ENCODE measurements around the gene RNF26. TPM values are rescaled to one million over a fixed set of nuclear protein-coding genes. Genes with fewer than 3 reads are reported as not detected.

The RNF26 gene
- total RNA-seq, 1 experiment from 2014 or later, result 64.3 TPM

- Histone ChIP-seq H3F3A (ENCODE audit: insufficient read depth, low read depth) (peaks cover 3% of the 10 kb centered on the region; the same call in 1 of the 2 replicates), H3K4me2 (no peak overlapping the region), H3K27me3 (ENCODE audit: insufficient read depth, low read depth) (no peaks in the 10 kb centered on the region), H3K27ac (no peak overlapping the region), H3K4me1 (replicated peaks; ENCODE audit: insufficient read depth) (no peaks in the 10 kb centered on the region), H3K79me2 (ENCODE audit: low read depth) (no peaks in the 10 kb centered on the region), H3K9me3 (ENCODE audit: insufficient read depth, low read depth) (peaks cover 16% of the 10 kb centered on the region), H3K36me3 (ENCODE audit: low read depth) (peaks cover 34% of the 10 kb centered on the region), H3K4me3 (no peak overlapping the region), H3K9me2 (ENCODE audit: insufficient read depth) (no peaks in the 10 kb centered on the region), H2AFZ (no peak overlapping the region), H4K20me1 (ENCODE audit: insufficient read depth) (no peaks in the 10 kb centered on the region)
- POLR2A ChIA-PET (ENCODE audit: unreplicated experiment), result interaction anchor here (0.7 kb wide), 1 partner anchor 81 kb away, joined by 4 read pairs; no protein-coding TSS in a partner anchor
- TF ChIP-seq CTCF (conservative IDR thresholded peaks at IDR 0.05), result no peak
- TF ChIP-seq EZH2 (IDR thresholded peaks at IDR 0.05; ENCODE audit: low read depth), result no peak
- BruUV-seq (replicated peaks), result no TSS peak
- CTCF ChIA-PET, result no interaction called here
- no peak for DNase-seq
- intact Hi-C loops (cut with micrococcal nuclease; ENCODE audit: unreplicated experiment), result no loop called here
These were observed 43.3 kb upstream of the RNF26 start for GRCh38 chr11:119290894-119291497.

GRCh38 chr11:119293461-119293860 is 40.9 kb upstream of the RNF26 start:
- Histone ChIP-seq H3K27ac (no peak overlapping the region), H3K9me2 (ENCODE audit: insufficient read depth) (no peaks in the 10 kb centered on the region), H3K4me3 (no peak overlapping the region), H3K4me2 (no peak overlapping the region), H3F3A (ENCODE audit: insufficient read depth, low read depth) (peaks cover 3% of the 10 kb centered on the region; the same call in 1 of the 2 replicates), H3K27me3 (ENCODE audit: insufficient read depth, low read depth) (no peaks in the 10 kb centered on the region), H2AFZ (no peak overlapping the region), H3K36me3 (ENCODE audit: low read depth) (peaks cover 29% of the 10 kb centered on the region), H4K20me1 (ENCODE audit: insufficient read depth) (no peaks in the 10 kb centered on the region), H3K4me1 (replicated peaks; ENCODE audit: insufficient read depth) (no peaks in the 10 kb centered on the region), H3K9me3 (ENCODE audit: insufficient read depth, low read depth) (peaks cover 16% of the 10 kb centered on the region), H3K79me2 (ENCODE audit: low read depth) (no peaks in the 10 kb centered on the region)
- no peak for DNase-seq
- no peak for TF ChIP-seq EZH2 (IDR thresholded peaks at IDR 0.05; ENCODE audit: low read depth)
- no peak for TF ChIP-seq CTCF (conservative IDR thresholded peaks at IDR 0.05)
- no TSS peak for BruUV-seq (replicated peaks)
- ChIA-PET POLR2A (ENCODE audit: unreplicated experiment) (interaction anchor here (0.6 kb wide), 1 partner anchor 88 kb away, joined by 4 read pairs; no protein-coding TSS in a partner anchor), CTCF (no interaction called here)
- intact Hi-C loops (cut with micrococcal nuclease; ENCODE audit: unreplicated experiment), result no loop called here

- H3K27ac ChIP-seq, result no peak overlapping the region
- H3K27me3 ChIP-seq (ENCODE audit: insufficient read depth, low read depth), result no peaks in the 10 kb centered on the region
- H3K4me3 ChIP-seq, result no peak overlapping the region
- H3K79me2 ChIP-seq (ENCODE audit: low read depth), result no peaks in the 10 kb centered on the region
- no peak overlapping the region for H2AFZ ChIP-seq
- H3K36me3 ChIP-seq (ENCODE audit: low read depth), result peaks cover 21% of the 10 kb centered on the region
- DNase-seq, result no peak
- peaks cover 3% of the 10 kb centered on the region; the same call in 1 of the 2 replicates for H3F3A ChIP-seq (ENCODE audit: insufficient read depth, low read depth)
- peaks cover 10% of the 10 kb centered on the region for H3K9me3 ChIP-seq (ENCODE audit: insufficient read depth, low read depth)
- POLR2A ChIA-PET (ENCODE audit: unreplicated experiment), result no interaction called here
- H3K9me2 ChIP-seq (ENCODE audit: insufficient read depth), result no peaks in the 10 kb centered on the region
- intact Hi-C loops (cut with micrococcal nuclease; ENCODE audit: unreplicated experiment), result no loop called here
- TF ChIP-seq CTCF (conservative IDR thresholded peaks at IDR 0.05), result peak; percentile 38
- no peak for TF ChIP-seq EZH2 (IDR thresholded peaks at IDR 0.05; ENCODE audit: low read depth)
- no TSS peak for BruUV-seq (replicated peaks)
- CTCF ChIA-PET, result interaction anchor here (0.6 kb wide), 2 partner anchors 36 to 126 kb away, joined by 3 to 4 read pairs; no protein-coding TSS in a partner anchor
- H3K4me2 ChIP-seq, result no peak overlapping the region
- H3K4me1 ChIP-seq (replicated peaks; ENCODE audit: insufficient read depth), result no peaks in the 10 kb centered on the region
- no peaks in the 10 kb centered on the region for H4K20me1 ChIP-seq (ENCODE audit: insufficient read depth)
These were observed 39.1 kb upstream of the RNF26 start for GRCh38 chr11:119295178-119295577.

All from PC-9 (cell line).